DMS 273 treated with DMSO at 0.1 percent for 48 hours (cell line): Measurements from ENCODE around the gene UGT2B28.
"Not testable (repeated sequence)": the region's sequence is repeated elsewhere in the genome, so short reads cannot be mapped to it uniquely, and the experiment has no call there.

Experiments
- DNase-seq: peaks from one replicate; lab custom pipeline; 2025; lab: John Stamatoyannopoulos, UW

The UGT2B28 gene

GRCh38 chr4:69343558-69344420 is 63.5 kb downstream of the UGT2B28 start:
- DNase-seq = not testable (repeated sequence)
